HepG2 (cell line): ENCODE results near the gene SLC36A1. TPM values are rescaled to one million over a fixed set of nuclear protein-coding genes. Genes with fewer than 3 reads are reported as not detected.

ENCODE experiments used
- ATAC-seq: fragments of 200-7000 bp; cut with Tn5 transposase; 3 replicates; pipeline ENCODE4 v1.9.1; 2020; ENCODE audit warnings: mild to moderate bottlenecking, moderate library complexity
- BruUV-seq: library from RNA; stranded (reverse); fragments of 400-500 nt; replicated peaks from 2 replicates; lab custom pipeline; 2021; lab: Mats Ljungman, UMichigan
- CTCF ChIA-PET: fragments of 300-600 bp; formaldehyde crosslinking; extraction: SDS; loops from one replicate; lab custom pipeline; 2021; ENCODE audit warnings: low total read pairs, inconsistent platforms, low intra/inter-chr PET ratio; lab: Yijun Ruan, JAX
- POLR2A ChIA-PET: fragments of 350-600 bp; sonication (Branson Sonifier 250); formaldehyde crosslinking; loops from one replicate; lab custom pipeline; 2020; ENCODE audit warnings: antibody characterized with exemption, inconsistent platforms; lab: Yijun Ruan, JAX
- DNase-seq: peaks from one replicate; pipeline ENCODE4 v3.0.0-alpha.2; 2015; ENCODE audit warnings: low spot score
- FAIRE-seq: peaks from 3 replicates; lab custom pipeline; 2011; peaks lifted over from hg19 to GRCh38; lab: Jason Lieb, UNC
- H2AFZ ChIP-seq: one replicate; pipeline ENCODE4 v1.6.1; 2011; ENCODE audit warnings: low read length, inconsistent platforms
- H3K27ac ChIP-seq: fragments of 300-600 bp; 3 replicates; pipeline ENCODE4 v1.8.0; 2011; ENCODE audit warnings: mixed run types, mild to moderate bottlenecking, mixed read lengths, low read length, inconsistent platforms; ENCODE audit not compliant: insufficient read depth; ENCODE audit errors: extremely low read length
- H3K27me3 ChIP-seq, 2 experiments: fragments of 200-600 bp in 1 of 2; 2 replicates in 1 of 2; 3 replicates in 1 of 2; pipeline versions ENCODE4 v1.6.0 to v1.8.0; 2011; ENCODE audit warnings: low read length in 2 of 2, mild to moderate bottlenecking in 2 of 2, moderate library complexity in 2 of 2, inconsistent platforms in 1 of 2; ENCODE audit not compliant: insufficient read depth in 2 of 2, control insufficient read depth in 1 of 2
- H3K36me3 ChIP-seq, 2 experiments: fragments of 200-600 bp in 1 of 2; replicated peaks in 1 of 2; 2 replicates in 1 of 2; 3 replicates in 1 of 2; pipeline versions ENCODE4 v1.5.1 to v1.8.0; 2011; ENCODE audit warnings: low read length in 2 of 2, inconsistent platforms in 1 of 2; ENCODE audit not compliant: insufficient read depth in 2 of 2, control insufficient read depth in 1 of 2
- H3K4me1 ChIP-seq: 2 replicates; pipeline ENCODE4 v1.5.1; 2012; ENCODE audit warnings: low read length, inconsistent platforms; ENCODE audit not compliant: insufficient read depth
- H3K4me2 ChIP-seq: 2 replicates; pipeline ENCODE4 v1.6.0; 2011; ENCODE audit warnings: low read depth, low read length, inconsistent platforms
- H3K4me3 ChIP-seq, 3 experiments: fragments of 200-600 bp in 1 of 3; sonication (generic), shearing (Covaris generic) in 1 of 3; replicated peaks in 1 of 3; 2 replicates each; pipeline ENCODE4 v1.5.1; 2011 to 2016; ENCODE audit warnings: low read length in 3 of 3, inconsistent platforms in 2 of 3, low read depth in 2 of 3, mild to moderate bottlenecking in 2 of 3, control low read depth in 1 of 3, mixed read lengths in 1 of 3; ENCODE audit not compliant: insufficient read depth in 1 of 3
- H3K79me2 ChIP-seq: one replicate; pipeline ENCODE4 v1.6.1; 2011; ENCODE audit warnings: low read length, inconsistent platforms; ENCODE audit not compliant: insufficient read depth
- H3K9ac ChIP-seq: 2 replicates; pipeline ENCODE4 v1.6.0; 2011; ENCODE audit warnings: mild to moderate bottlenecking, low read depth, low read length, inconsistent platforms; ENCODE audit not compliant: insufficient read depth
- H3K9me3 ChIP-seq: 2 replicates; pipeline ENCODE4 v1.5.1; 2012; ENCODE audit warnings: mild to moderate bottlenecking, low read length
- H4K20me1 ChIP-seq: 2 replicates; pipeline ENCODE4 v1.6.0; 2011; ENCODE audit warnings: inconsistent platforms, mild to moderate bottlenecking, low read length, moderate library complexity; ENCODE audit not compliant: insufficient read depth
- AKAP8 ChIP-seq: sonication (generic); formaldehyde crosslinking; IDR thresholded peaks from 2 replicates; pipeline ENCODE4 v1.5.1; 2020; ENCODE audit warnings: mild to moderate bottlenecking, missing genetic modification reagents
- CERS6 ChIP-seq: sonication (generic); formaldehyde crosslinking; IDR thresholded peaks from 2 replicates; pipeline ENCODE4 v1.5.0; 2020; ENCODE audit warnings: missing genetic modification reagents
- CSRNP2 ChIP-seq: sonication (generic); formaldehyde crosslinking; conservative IDR thresholded peaks from 2 replicates; pipeline ENCODE4 v1.8.0; 2022; ENCODE audit warnings: low read depth, missing genetic modification reagents
- CTCF ChIP-seq: sonication (generic); formaldehyde crosslinking; IDR thresholded peaks from 2 replicates; pipeline ENCODE4 v1.5.0; 2020; ENCODE audit warnings: mild to moderate bottlenecking, missing genetic modification reagents, moderate library complexity
- ESRRA ChIP-seq: sonication (generic); formaldehyde crosslinking; IDR thresholded peaks from 2 replicates; pipeline ENCODE4 v1.5.1; 2020; ENCODE audit warnings: mild to moderate bottlenecking, low read depth, missing genetic modification reagents
- FOSL1 ChIP-seq: sonication (generic); formaldehyde crosslinking; IDR thresholded peaks from 2 replicates; pipeline ENCODE4 v1.9.0; 2021; ENCODE audit warnings: missing genetic modification reagents, borderline replicate concordance
- IRF9 ChIP-seq: sonication (generic); formaldehyde crosslinking; IDR thresholded peaks from 2 replicates; pipeline ENCODE4 v1.8.0; 2022; ENCODE audit warnings: missing genetic modification reagents, mild to moderate bottlenecking, borderline replicate concordance
- MZF1 ChIP-seq: sonication (generic); formaldehyde crosslinking; IDR thresholded peaks from 2 replicates; pipeline ENCODE4 v1.8.1; 2023; ENCODE audit warnings: mild to moderate bottlenecking, missing genetic modification reagents, borderline replicate concordance
- REPIN1 ChIP-seq: sonication (generic); formaldehyde crosslinking; IDR thresholded peaks from 2 replicates; pipeline ENCODE4 v1.8.0; 2022; ENCODE audit warnings: missing genetic modification reagents, low read depth, mild to moderate bottlenecking, borderline replicate concordance
- ZNF44 ChIP-seq: sonication (generic); formaldehyde crosslinking; IDR thresholded peaks from 2 replicates; pipeline ENCODE4 v1.5.1; 2020; ENCODE audit warnings: mild to moderate bottlenecking, missing genetic modification reagents
- ZNF496 ChIP-seq: sonication (generic); formaldehyde crosslinking; IDR thresholded peaks from 2 replicates; pipeline ENCODE4 v1.8.1; 2023; ENCODE audit warnings: mild to moderate bottlenecking, moderate library complexity, missing genetic modification reagents; ENCODE audit not compliant: insufficient replicate concordance
- ZNF629 ChIP-seq: sonication (generic); formaldehyde crosslinking; conservative IDR thresholded peaks from 2 replicates; pipeline ENCODE4 v1.5.0; 2020; ENCODE audit warnings: missing genetic modification reagents
- ZNF841 ChIP-seq: sonication (generic); formaldehyde crosslinking; IDR thresholded peaks from 2 replicates; pipeline ENCODE4 v1.8.1; 2023; ENCODE audit warnings: missing genetic modification reagents, borderline replicate concordance
- ZSCAN31 ChIP-seq: sonication (generic); formaldehyde crosslinking; IDR thresholded peaks from 2 replicates; pipeline ENCODE4 v1.5.0; 2020; ENCODE audit warnings: low read depth, mild to moderate bottlenecking, missing genetic modification reagents
- WGBS: methylation state at CpG from one replicate; pipeline ENCODE4 v1.1.6; 2017; ENCODE audit warnings: low lambda C conversion rate; 5-methylcytosine and 5-hydroxymethylcytosine counted together
- in situ Hi-C: cut with HindIII; loops from 2 replicates; pipeline ENCODE4 v1.10.0; 2017; ENCODE audit warnings: low pct_unique_long_range_greater_than_20kb; ENCODE audit not compliant: extremely low pct_ligation_motif_present
- intact Hi-C: fragments of 100-400 bp; cut with micrococcal nuclease; formaldehyde crosslinking; loops from one replicate; pipeline ENCODE4 v1.10.0; 2022; ENCODE audit not compliant: unreplicated experiment
- polyA plus RNA-seq, 8 experiments: library from polyadenylated mRNA; depleted of rRNA in 3 of 8; stranded (reverse) in 7 of 8; unstranded in 1 of 8; fragments of >200 nt; fragmentation: Illumina TruSeq in 4 of 8; extraction: Trizol in 4 of 8; gene quantifications; 2 replicates each; pipeline versions ENCODE4 v1.2.1 to v1.2.3, GENCODE V29; 2011 to 2016; ENCODE audit warnings: low read depth in 4 of 8, missing spikeins in 1 of 8, mixed read lengths in 1 of 8; ENCODE audit not compliant: insufficient read depth in 1 of 8
- total RNA-seq, 5 experiments: library from RNA; depleted of rRNA; stranded (reverse); fragments of >200 nt; fragmentation: Illumina TruSeq; extraction: Trizol; gene quantifications; 2 replicates each; pipeline ENCODE4 v1.2.3, GENCODE V29; 2016; ENCODE audit warnings: low read depth in 1 of 5

SLC36A1 gene
- total and polyA plus RNA-seq, 2 of the 13 experiments (the other 11 are each of a cell fraction or from before 2014, with no cell fraction given), result 8.0 to 8.9 TPM

- TF ChIP-seq ZNF44 (CRISPR knock-in tag), result no peak
- TF ChIP-seq REPIN1, result no peak
- no peak for TF ChIP-seq CSRNP2
- TF ChIP-seq ESRRA (CRISPR knock-in tag), result no peak
- no peak for TF ChIP-seq FOSL1 (CRISPR knock-in tag)
- TF ChIP-seq IRF9, result no peak
- TF ChIP-seq MZF1, result no peak
- no peak for TF ChIP-seq ZNF496
Measured at GRCh38 chr5:151430731-151431130, 16.7 kb upstream of the SLC36A1 start (continued).

GRCh38 chr5:151431666-151432065 lies 15.7 kb upstream of the SLC36A1 start:
- H3K9me3 ChIP-seq, result no peaks in the 10 kb centered on the region
- DNase-seq, result no peak
- no peaks in the 10 kb centered on the region for H4K20me1 ChIP-seq
- BruUV-seq, result no TSS peak
- no peak overlapping the region for H3K4me2 ChIP-seq
- intact Hi-C loops, result no loop called here
- TF ChIP-seq ZNF629 (CRISPR knock-in tag) (no peak), ZNF841 (CRISPR knock-in tag) (no peak), CTCF (no peak), CERS6 (no peak), ZSCAN31 (no peak), AKAP8 (CRISPR knock-in tag) (no peak)
- TF ChIP-seq, all 625 proteins: peak for 0
- 22% methylated on average over 6 of the region's 6 CpGs for WGBS
- Histone ChIP-seq H3K79me2 (no peaks in the 10 kb centered on the region), H2AFZ (no peak overlapping the region), H3K27me3 (no peaks in the 10 kb centered on the region; a peak in 1 of 5 replicates), H3K9ac (no peak overlapping the region), H3K4me3 (no peak overlapping the region), H3K27ac (no peak overlapping the region), H3K4me1 (peaks cover 10% of the 10 kb centered on the region; the same call in 1 of the 2 replicates), H3K36me3 (no peaks in the 10 kb centered on the region)
- POLR2A ChIA-PET, result no interaction called here
- in situ Hi-C loops, result loop anchor here (25.0 kb wide), 1 partner anchor 306 kb away; no protein-coding TSS in a partner anchor
- CTCF ChIA-PET, result no interaction called here
- no peak for ATAC-seq
- FAIRE-seq, result no peak
